DLD1 (cell line): ENCODE measurements around the gene COL9A3.
"Not testable (repeated sequence)": the region's sequence is repeated elsewhere in the genome, so short reads cannot be mapped to it uniquely, and the experiment has no call there.

Source experiments
- in situ Hi-C: cut with HindIII; loops from 2 replicates; pipeline ENCODE4 v1.10.0; 2017; ENCODE audit warnings: low sequenced_read_pairs

COL9A3 gene

DNA sequence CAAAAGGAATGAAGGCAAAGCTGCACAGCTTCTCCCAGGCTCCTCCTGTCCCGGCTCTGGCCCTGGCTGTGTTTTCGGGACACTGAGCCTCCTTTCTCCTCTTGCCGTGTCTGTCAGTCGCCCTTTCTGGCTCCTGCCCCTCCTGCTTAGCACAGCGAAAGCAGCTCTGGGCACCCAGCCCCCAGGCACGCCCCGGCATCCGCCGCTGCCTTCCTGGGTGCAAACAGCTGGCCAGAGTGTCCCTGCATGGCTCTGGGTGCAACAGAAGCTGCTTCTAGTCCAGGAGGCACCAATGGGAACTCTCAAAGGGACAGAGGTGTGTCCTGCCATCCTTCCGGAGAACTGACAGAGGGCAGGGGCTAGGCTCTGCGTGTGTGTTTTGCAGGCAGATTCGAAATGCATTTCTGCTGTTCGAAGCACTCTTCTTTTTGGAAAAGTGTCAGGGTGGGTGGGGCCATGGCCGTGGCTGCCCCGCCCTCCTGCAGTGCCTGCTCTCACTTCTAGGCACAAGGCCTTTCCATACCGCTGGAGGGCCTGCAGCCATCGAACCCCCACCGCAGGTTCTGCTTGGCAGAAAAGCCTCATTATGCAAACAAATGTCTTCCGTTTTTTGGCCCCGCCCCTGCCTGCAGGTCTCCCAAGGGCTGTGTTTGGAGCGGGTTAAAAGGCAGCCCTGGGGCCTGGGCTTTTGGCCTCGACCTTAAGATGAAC lies 15.5 kb downstream of the COL9A3 start:
- in situ Hi-C loops, result no loop called here

DNA sequence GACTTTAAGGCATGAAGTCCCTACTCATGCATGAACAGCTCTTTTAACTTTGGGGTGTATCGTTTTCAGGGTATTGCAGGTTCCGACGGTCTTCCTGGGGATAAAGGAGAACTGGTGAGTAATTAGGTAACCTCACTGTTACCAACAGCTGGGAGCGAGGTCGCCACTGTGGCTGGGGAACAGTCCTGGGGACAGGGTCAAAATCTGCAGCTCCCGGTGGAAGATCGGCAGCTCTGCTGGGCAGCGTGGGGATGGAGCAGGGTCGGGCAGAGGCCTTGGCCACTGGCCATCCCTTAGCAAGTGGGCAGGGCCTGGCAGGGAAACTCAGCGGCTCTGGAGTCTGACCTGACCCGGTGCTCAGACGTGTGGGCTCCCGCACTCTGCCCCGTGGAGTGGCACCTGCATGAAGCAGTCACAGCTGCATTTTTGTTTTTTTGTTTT lies 16.1 kb downstream of the COL9A3 start:
- in situ Hi-C loops, result no loop called here

GRCh38 chr20:62834967-62835730 lies 18.3 kb downstream of the COL9A3 start:
- in situ Hi-C loops, result no loop called here

- in situ Hi-C loops, result no loop called here
These were observed 19.3 kb downstream of the COL9A3 start for GRCh38 chr20:62835931-62836861.

- in situ Hi-C loops, result no loop called here
These were observed 20.2 kb downstream of the COL9A3 start for GRCh38 chr20:62836967-62837490.

- in situ Hi-C loops, result no loop called here
These were observed 20.9 kb downstream of the COL9A3 start for GRCh38 chr20:62837790-62838127.

GRCh38 chr20:62838128-62838891 lies 21.5 kb downstream of the COL9A3 start:
- in situ Hi-C loops, result no loop called here

DNA sequence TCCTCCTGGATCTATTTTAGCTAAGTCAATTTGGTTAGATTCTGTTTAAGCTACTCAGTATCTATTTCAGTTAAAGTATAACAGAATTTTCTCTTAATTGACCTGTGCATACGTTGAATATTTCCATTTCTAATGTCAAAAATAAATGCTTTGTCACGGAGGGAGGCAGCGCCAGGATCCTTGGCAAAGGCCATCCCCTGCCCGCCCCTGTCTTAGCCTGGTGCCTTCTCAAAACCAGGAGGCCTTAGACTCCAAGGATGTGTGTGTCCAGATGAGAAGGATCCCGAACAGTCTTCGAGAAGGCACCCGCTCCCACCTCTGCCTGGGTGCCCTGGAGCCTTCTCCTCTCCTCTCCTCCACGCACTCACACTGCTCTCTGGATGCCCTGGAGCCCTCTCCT lies 22.4 kb downstream of the COL9A3 start:
- in situ Hi-C loops, result no loop called here

GRCh38 chr20:62839816-62840215 lies 23.0 kb downstream of the COL9A3 start:
- in situ Hi-C loops, result no loop called here

GRCh38 chr20:62840244-62841197 lies 23.7 kb downstream of the COL9A3 start:
- in situ Hi-C loops, result no loop called here

DNA sequence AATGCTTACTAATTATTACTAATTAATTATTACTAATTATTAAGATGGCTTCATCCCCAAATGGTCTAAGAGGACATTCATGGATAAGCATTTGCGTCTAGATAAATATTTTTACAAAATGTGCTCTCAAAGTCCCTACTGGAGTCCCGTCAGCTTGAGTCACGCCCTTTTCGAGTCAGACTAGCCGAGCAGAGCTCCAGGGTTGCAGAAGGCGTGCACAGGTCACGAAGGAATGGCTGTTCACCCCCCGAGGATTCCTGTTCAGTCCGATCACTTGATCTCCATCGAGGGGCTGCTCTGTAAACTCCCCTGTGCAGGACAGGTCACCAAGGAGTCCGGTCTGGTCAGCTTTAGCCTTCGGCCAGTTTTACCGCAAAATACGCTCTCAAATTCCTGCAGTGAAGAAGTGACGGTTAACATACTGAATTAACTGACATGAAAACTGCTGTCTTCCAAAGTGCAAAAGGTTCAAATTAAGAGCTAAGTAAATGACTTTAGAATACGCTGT lies 24.9 kb downstream of the COL9A3 start:
- in situ Hi-C loops, result no loop called here

DNA sequence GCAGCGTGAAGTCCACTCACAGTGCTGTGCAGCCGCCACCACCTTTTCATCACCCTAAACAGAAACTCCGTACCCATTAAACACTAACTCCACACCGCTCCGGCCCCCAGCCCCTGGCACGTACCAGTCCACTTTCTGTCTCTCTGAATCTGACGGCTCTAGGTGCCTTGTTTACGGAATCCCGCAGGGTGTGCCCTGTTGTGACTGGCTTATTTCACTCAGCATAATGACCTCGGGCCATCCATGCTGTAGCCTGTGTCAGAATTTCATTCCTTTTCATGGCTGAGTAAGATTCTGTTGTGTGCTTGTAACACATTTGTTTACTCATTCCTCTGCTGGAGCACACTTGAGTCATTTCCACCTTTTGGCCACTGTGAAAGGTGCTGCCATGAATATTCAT lies 26.8 kb downstream of the COL9A3 start:
- in situ Hi-C loops, result no loop called here

GRCh38 chr20:62844182-62844581 lies 27.3 kb downstream of the COL9A3 start:
- in situ Hi-C loops, result no loop called here

GRCh38 chr20:62845416-62846160 lies 28.7 kb downstream of the COL9A3 start:
- in situ Hi-C loops, result no loop called here

GRCh38 chr20:62846166-62846890 lies 29.5 kb downstream of the COL9A3 start:
- in situ Hi-C loops, result no loop called here

DNA sequence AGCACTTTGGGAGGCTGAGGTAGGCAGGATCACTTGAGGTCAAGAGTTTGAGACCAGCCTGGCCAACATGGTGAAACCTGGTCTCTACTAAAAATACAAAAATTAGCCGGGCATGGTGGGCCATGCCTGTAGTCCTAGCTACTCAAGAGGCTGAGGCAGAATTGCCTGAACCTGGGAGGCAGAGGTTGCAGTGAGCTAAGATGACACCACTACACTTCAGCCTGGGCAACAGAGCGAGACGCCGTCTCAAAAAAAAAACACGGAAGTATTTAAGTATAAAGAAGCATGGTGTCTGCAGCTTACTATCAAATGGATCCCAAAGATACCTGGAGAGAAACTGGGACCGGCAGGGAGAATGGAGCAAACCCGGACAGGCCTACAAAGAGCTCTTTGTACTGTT lies 32.1 kb downstream of the COL9A3 start:
- in situ Hi-C loops, result not testable (repeated sequence)

- in situ Hi-C loops, result no loop called here
These were observed 32.6 kb downstream of the COL9A3 start for GRCh38 chr20:62849431-62849830.
